Measurements from ENCODE around the gene TEX48.

The TEX48 gene

GRCh38 chr9:114681594-114682332 lies at the start of gene TEX48:
TEX48 (minus strand) TSS chr9:114682192; CDS start chr9:114671723, 10,469 bp downstream.
- TF ChIP-seq CTCF (IDR thresholded peaks at IDR 0.05; ENCODE audit: low read depth, low read length): peak; percentile 88
- DNase-seq (ENCODE audit: low read depth, low spot score): peak; percentile 71
- no peak within 1 kb of the TSS for H3K4me3 ChIP-seq (ENCODE audit: low read depth, low read length)
- in situ Hi-C loops (cut with HindIII; ENCODE audit: low sequenced_read_pairs): no loop called here

- H3K4me3 ChIP-seq (ENCODE audit: low read depth, low read length): no peak overlapping the region
- TF ChIP-seq CTCF (IDR thresholded peaks at IDR 0.05; ENCODE audit: low read depth, low read length): no peak
- in situ Hi-C loops (cut with HindIII; ENCODE audit: low sequenced_read_pairs): no loop called here
- no peak for DNase-seq (ENCODE audit: low read depth, low spot score)
Observed at GRCh38 chr9:114731701-114732100, 49.7 kb upstream of the TEX48 start.

- TF ChIP-seq CTCF (IDR thresholded peaks at IDR 0.05; ENCODE audit: low read depth, low read length): no peak
- in situ Hi-C loops (cut with HindIII; ENCODE audit: low sequenced_read_pairs): no loop called here
- DNase-seq (ENCODE audit: low read depth, low spot score): no peak
- no peak overlapping the region for H3K4me3 ChIP-seq (ENCODE audit: low read depth, low read length)
Observed at GRCh38 chr9:114729706-114730105, 47.7 kb upstream of the TEX48 start.

- TF ChIP-seq CTCF (IDR thresholded peaks at IDR 0.05; ENCODE audit: low read depth, low read length): no peak
- in situ Hi-C loops (cut with HindIII; ENCODE audit: low sequenced_read_pairs): no loop called here
- no peak for DNase-seq (ENCODE audit: low read depth, low spot score)
- H3K4me3 ChIP-seq (ENCODE audit: low read depth, low read length): no peak overlapping the region
Observed at GRCh38 chr9:114725930-114726329, 43.9 kb upstream of the TEX48 start.

- no peak for DNase-seq (ENCODE audit: low read depth, low spot score)
- no peak for TF ChIP-seq CTCF (IDR thresholded peaks at IDR 0.05; ENCODE audit: low read depth, low read length)
- H3K4me3 ChIP-seq (ENCODE audit: low read depth, low read length): no peak overlapping the region
- in situ Hi-C loops (cut with HindIII; ENCODE audit: low sequenced_read_pairs): no loop called here
Observed at GRCh38 chr9:114724744-114725143, 42.8 kb upstream of the TEX48 start.

- no peak for DNase-seq (ENCODE audit: low read depth, low spot score)
- no peak overlapping the region for H3K4me3 ChIP-seq (ENCODE audit: low read depth, low read length)
- in situ Hi-C loops (cut with HindIII; ENCODE audit: low sequenced_read_pairs): no loop called here
- no peak for TF ChIP-seq CTCF (IDR thresholded peaks at IDR 0.05; ENCODE audit: low read depth, low read length)
Observed at GRCh38 chr9:114723931-114724330, 41.9 kb upstream of the TEX48 start.

Measured in astrocyte of the spinal cord (primary cell).